RWPE1 (cell line): ENCODE measurements around the gene CEP20.

Experiments
- CTCF ChIA-PET: fragments of 350-600 bp; sonication (Branson Sonifier 250); formaldehyde crosslinking; extraction: SDS; loops from one replicate; lab custom pipeline; 2021; lab: Yijun Ruan, JAX
- POLR2A ChIA-PET: fragments of 400-600 bp; formaldehyde crosslinking; extraction: SDS; loops from one replicate; lab custom pipeline; 2020; ENCODE audit warnings: antibody characterized with exemption; ENCODE audit not compliant: low non-redundant PET; lab: Yijun Ruan, JAX
- DNase-seq: peaks from one replicate; pipeline ENCODE4 v3.0.0; 2012; ENCODE audit warnings: low spot score
- H3K27ac ChIP-seq: fragments of 450-650 bp; 2 replicates; pipeline ENCODE4 v1.5.1; 2017
- TF ChIP-seq, protein P1 (sequence below): fragments of 450-650 bp; conservative IDR thresholded peaks from 2 replicates; pipeline ENCODE4 v1.5.1; 2017; ENCODE audit warnings: low read depth, mild to moderate bottlenecking

CEP20 gene

GRCh38 chr16:15830832-15831451 is 57.5 kb downstream of the CEP20 start:
- DNase-seq, result no peak
- no peak overlapping the region for H3K27ac ChIP-seq
- CTCF ChIA-PET, result interaction anchor here (0.6 to 0.7 kb wide), 2 partner anchors 9 to 35 kb away, joined by 3 to 4 read pairs; no protein-coding TSS in a partner anchor
- TF ChIP-seq, protein P1, sequence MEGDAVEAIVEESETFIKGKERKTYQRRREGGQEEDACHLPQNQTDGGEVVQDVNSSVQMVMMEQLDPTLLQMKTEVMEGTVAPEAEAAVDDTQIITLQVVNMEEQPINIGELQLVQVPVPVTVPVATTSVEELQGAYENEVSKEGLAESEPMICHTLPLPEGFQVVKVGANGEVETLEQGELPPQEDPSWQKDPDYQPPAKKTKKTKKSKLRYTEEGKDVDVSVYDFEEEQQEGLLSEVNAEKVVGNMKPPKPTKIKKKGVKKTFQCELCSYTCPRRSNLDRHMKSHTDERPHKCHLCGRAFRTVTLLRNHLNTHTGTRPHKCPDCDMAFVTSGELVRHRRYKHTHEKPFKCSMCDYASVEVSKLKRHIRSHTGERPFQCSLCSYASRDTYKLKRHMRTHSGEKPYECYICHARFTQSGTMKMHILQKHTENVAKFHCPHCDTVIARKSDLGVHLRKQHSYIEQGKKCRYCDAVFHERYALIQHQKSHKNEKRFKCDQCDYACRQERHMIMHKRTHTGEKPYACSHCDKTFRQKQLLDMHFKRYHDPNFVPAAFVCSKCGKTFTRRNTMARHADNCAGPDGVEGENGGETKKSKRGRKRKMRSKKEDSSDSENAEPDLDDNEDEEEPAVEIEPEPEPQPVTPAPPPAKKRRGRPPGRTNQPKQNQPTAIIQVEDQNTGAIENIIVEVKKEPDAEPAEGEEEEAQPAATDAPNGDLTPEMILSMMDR, result no peak
- POLR2A ChIA-PET, result no interaction called here

- CTCF ChIA-PET, result interaction anchor here (0.6 to 1.1 kb wide), 2 partner anchors 64 to 104 kb away, joined by 3 read pairs; no protein-coding TSS in a partner anchor
- POLR2A ChIA-PET, result no interaction called here
- DNase-seq, result no peak
- TF ChIP-seq, protein P1, result no peak
- H3K27ac ChIP-seq, result no peak overlapping the region
Measured at GRCh38 chr16:15829460-15829859, 58.9 kb downstream of the CEP20 start.

GRCh38 chr16:15827709-15828343 is 60.6 kb downstream of the CEP20 start:
- no peak for DNase-seq
- ChIA-PET CTCF (no interaction called here), POLR2A (no interaction called here)
- TF ChIP-seq, protein P1, result no peak
- no peak overlapping the region for H3K27ac ChIP-seq

DNA sequence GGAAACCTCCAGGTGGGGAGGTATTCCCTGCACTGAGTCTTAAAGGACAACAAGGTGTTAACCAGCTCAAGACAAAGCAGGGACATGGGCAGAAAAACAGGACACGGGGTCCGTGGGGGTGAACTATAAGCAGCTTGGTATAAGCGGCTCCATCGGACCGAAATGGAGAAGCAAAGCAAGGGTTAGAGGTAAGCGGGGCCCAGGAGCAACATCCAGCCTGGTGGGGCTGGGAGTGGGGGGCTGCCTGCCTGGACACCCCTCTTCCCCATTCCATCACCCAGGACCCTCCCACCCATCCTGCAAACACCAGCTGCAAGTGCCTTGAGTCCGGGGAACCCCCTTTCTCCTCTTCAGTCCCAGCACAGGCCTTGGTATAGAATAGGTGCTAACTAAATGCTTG is 61.1 kb downstream of the CEP20 start:
- ChIA-PET POLR2A (no interaction called here), CTCF (interaction anchor here (1.0 kb wide), 1 partner anchor 62 kb away, joined by 3 read pairs; no protein-coding TSS in a partner anchor)
- no peak overlapping the region for H3K27ac ChIP-seq
- TF ChIP-seq, protein P1, result no peak
- DNase-seq, result no peak

DNA sequence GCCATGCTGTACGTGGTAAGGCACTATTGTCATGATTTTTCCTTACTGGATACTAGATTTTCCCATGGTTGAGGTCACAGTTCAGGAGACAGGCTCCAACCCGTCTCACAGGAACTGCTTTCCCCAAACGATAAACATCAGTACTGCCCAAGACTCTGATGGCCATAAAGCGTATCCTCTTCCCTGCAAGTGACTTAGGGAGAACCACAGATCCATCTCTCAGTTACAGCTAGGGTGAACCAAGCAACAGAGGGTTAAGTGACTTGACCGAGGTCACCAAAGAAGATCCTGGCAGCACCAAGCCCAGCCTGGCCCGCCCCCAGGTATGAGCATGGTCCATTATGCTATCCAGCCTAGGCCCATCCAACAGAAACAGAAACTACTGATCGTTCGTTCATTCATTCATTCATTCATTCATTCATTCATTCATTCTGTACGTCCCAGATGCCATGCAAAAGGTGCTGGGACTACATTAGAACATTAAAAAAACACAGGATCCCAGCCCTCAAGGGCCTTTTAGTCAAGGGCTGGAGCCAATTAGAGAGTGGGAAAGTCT is 62.6 kb downstream of the CEP20 start:
- no peak for DNase-seq
- TF ChIP-seq, protein P1, result no peak
- POLR2A ChIA-PET, result no interaction called here
- CTCF ChIA-PET, result interaction anchor here (0.6 kb wide), 1 partner anchor 348 kb away, joined by 3 read pairs; no protein-coding TSS in a partner anchor
- H3K27ac ChIP-seq, result no peak overlapping the region

DNA sequence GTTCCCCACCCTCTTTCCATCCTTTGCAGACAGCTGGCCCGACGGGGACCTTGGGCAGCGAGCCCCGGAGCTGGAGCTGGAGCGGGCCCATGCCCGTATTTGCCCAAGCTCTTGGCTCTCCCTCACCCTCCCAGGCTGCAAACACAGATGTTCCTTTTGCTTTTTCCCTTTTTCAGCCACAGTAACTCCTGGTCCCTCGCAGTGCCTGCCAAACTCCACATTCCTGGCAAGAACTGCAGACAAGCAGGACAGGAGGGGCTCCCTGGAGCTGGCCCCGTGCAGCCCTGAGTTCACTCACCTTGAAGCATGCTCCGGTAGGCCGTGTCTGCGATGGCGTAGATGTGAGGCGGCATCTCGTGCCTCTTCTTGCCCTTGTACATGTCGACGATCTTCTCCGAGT is 65.4 kb downstream of the CEP20 start:
- H3K27ac ChIP-seq, result no peak overlapping the region; the same call in 1 of the 2 replicates
- POLR2A ChIA-PET, result no interaction called here
- DNase-seq, result no peak
- TF ChIP-seq, protein P1, result no peak
- CTCF ChIA-PET, result interaction anchor here (0.6 to 3.7 kb wide), 5 partner anchors 10 to 328 kb away, joined by 4 to 16 read pairs (median 6); no protein-coding TSS in a partner anchor
